NCI-H1694 (cell line): Measurements from ENCODE around the gene ACACA.
"Not testable (repeated sequence)": the region's sequence is repeated elsewhere in the genome, so short reads cannot be mapped to it uniquely, and the experiment has no call there.

Experiments used
- DNase-seq: peaks from one replicate; lab custom pipeline; 2025; lab: John Stamatoyannopoulos, UW

The ACACA gene

GRCh38 chr17:37406635-37407461, at the start of gene ACACA, which contains the start of gene TADA2A:
Gene ACACA, minus strand, starts transcription at chr17:37406836. Its CDS starts 537 bp downstream, at chr17:37406299.
Gene TADA2A, plus strand, starts transcription at chr17:37406886. Its CDS starts 4,480 bp downstream, at chr17:37411366.
- DNase-seq = peak; percentile 68

- no peak for DNase-seq
Observed at GRCh38 chr17:37450112-37450511, 43.5 kb upstream of the ACACA start.

- no peak for DNase-seq
Observed at GRCh38 chr17:37447641-37448040, 41.0 kb upstream of the ACACA start.

GRCh38 chr17:37446027-37446426, 39.4 kb upstream of the ACACA start:
- DNase-seq = no peak

GRCh38 chr17:37441369-37442014, 34.9 kb upstream of the ACACA start:
- not testable (repeated sequence) for DNase-seq

- no peak for DNase-seq
Observed at GRCh38 chr17:37440424-37440823, 33.8 kb upstream of the ACACA start.

GRCh38 chr17:37438141-37438540, 31.5 kb upstream of the ACACA start:
- DNase-seq = peak; percentile 17

GRCh38 chr17:37432671-37433070, 26.0 kb upstream of the ACACA start:
- no peak for DNase-seq

- no peak for DNase-seq
Observed at GRCh38 chr17:37430051-37430627, 23.5 kb upstream of the ACACA start.

GRCh38 chr17:37429453-37429852, 22.8 kb upstream of the ACACA start:
- DNase-seq = no peak

- no peak for DNase-seq
Observed at GRCh38 chr17:37429039-37429438, 22.4 kb upstream of the ACACA start.

- DNase-seq = no peak
Observed at GRCh38 chr17:37425268-37425667, 18.6 kb upstream of the ACACA start.

GRCh38 chr17:37422971-37423625, 16.5 kb upstream of the ACACA start:
- DNase-seq = no peak

GRCh38 chr17:37417852-37418251, 11.2 kb upstream of the ACACA start:
- DNase-seq = no peak

GRCh38 chr17:37413875-37414519, 7.4 kb upstream of the ACACA start:
- DNase-seq = no peak

GRCh38 chr17:37410357-37410756, 3.7 kb upstream of the ACACA start:
- no peak for DNase-seq

GRCh38 chr17:37408145-37408479, 1.5 kb upstream of the ACACA start:
- not testable (repeated sequence) for DNase-seq

- DNase-seq = no peak
Observed at GRCh38 chr17:37405955-37406634, 541 bp downstream of the ACACA start.

GRCh38 chr17:37405522-37405921, 1.1 kb downstream of the ACACA start:
- not testable (repeated sequence) for DNase-seq

- DNase-seq = no peak
Observed at GRCh38 chr17:37400505-37400904, 6.1 kb downstream of the ACACA start.

- DNase-seq = no peak
Observed at GRCh38 chr17:37399265-37399803, 7.3 kb downstream of the ACACA start.
